HUES48 (cell line): ENCODE data around the gene TCN2.
"Not testable (repeated sequence)": the region's sequence is repeated elsewhere in the genome, so short reads cannot be mapped to it uniquely, and the experiment has no call there.

Experiments
- H3K27ac ChIP-seq: one replicate; pipeline ENCODE4 v1.7.0; 2013; ENCODE audit warnings: low read depth, low read length, inconsistent platforms
- H3K27me3 ChIP-seq: 2 replicates; pipeline ENCODE4 v1.6.1; 2013; ENCODE audit warnings: mild to moderate bottlenecking, low read length; ENCODE audit not compliant: control insufficient read depth, insufficient read depth
- H3K36me3 ChIP-seq: 2 replicates; pipeline ENCODE4 v1.6.1; 2013; ENCODE audit warnings: low read length; ENCODE audit not compliant: control insufficient read depth, insufficient read depth
- H3K4me1 ChIP-seq: 2 replicates; pipeline ENCODE4 v1.6.1; 2013; ENCODE audit warnings: mild to moderate bottlenecking, low read length; ENCODE audit not compliant: control insufficient read depth, insufficient read depth
- H3K4me3 ChIP-seq: 2 replicates; pipeline ENCODE4 v1.5.1; 2013; ENCODE audit warnings: mild to moderate bottlenecking, low read depth, low read length
- H3K9ac ChIP-seq: 2 replicates; pipeline ENCODE4 v1.6.1; 2013; ENCODE audit warnings: mild to moderate bottlenecking, low read depth, low read length, moderate library complexity
- H3K9me3 ChIP-seq: 2 replicates; pipeline ENCODE4 v1.6.1; 2013; ENCODE audit warnings: low read length; ENCODE audit not compliant: control insufficient read depth, insufficient read depth

Gene TCN2

DNA sequence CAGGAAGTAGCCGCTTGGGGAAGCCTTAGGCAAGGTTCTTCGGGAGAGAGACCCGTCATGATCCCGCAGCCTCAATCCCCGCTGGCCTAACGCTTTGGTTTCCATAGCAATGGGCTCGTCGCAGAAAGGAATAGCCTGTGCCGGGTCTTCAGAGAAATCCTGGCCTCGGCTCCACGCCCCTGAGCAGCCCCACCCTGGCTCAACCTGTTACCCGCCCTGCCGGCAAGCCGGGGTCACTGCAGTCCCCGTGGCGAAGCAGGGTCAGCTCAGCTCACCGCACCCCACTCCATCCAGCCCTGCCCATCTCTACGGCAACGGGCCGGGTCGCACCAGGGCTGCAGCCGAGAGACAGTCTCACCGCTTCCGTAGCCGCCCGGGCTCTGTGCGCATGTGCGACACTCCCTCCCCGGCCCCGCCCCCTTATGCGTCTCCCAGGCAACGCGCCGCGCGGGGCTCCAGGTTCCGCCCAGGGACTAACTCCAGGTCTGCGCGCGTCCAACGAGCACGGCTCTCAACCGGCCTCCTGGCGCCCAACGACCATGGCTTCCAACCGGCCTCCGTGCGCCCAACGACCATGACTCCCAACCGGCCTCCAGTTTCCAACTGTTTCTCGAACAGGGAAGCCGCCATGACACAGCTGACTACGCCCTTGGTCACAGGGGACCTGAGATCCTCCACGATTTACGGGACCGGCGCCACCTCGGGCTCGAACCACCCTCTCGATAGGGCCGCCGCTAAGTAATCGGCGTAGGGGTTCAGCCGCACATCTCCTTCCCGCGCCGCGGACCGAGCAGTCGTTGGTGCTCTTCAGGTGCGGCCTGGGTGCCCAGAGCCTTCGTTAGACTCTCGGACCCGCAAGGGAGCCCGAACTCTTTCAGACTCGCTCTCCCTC lies 60.8 kb downstream of the TCN2 start, which contains the start of gene DUSP18:
DUSP18 (minus strand) TSS at position 382 of the 892 bp plus-strand sequence. CDS start 3,872 bp downstream, outside the sequence.
- H3K36me3 ChIP-seq = 0 out of 2 replicates have a peak, but pooled peaks cover 4% of the 10 kb centered on the region
- no peaks in the 10 kb centered on the region for H3K9me3 ChIP-seq
- peak within 1 kb of the TSS; percentile 69 for H3K27ac ChIP-seq

GRCh38 chr22:30668386-30668710 lies 61.4 kb downstream of the TCN2 start:
- H3K9me3 ChIP-seq = no peaks in the 10 kb centered on the region
- peak overlapping the region; percentile 71 for H3K4me3 ChIP-seq
- H3K27ac ChIP-seq = no peak overlapping the region
- peaks cover 13% of the 10 kb centered on the region for H3K27me3 ChIP-seq
- H3K9ac ChIP-seq = peak overlapping the region; percentile 67
- 0 out of 2 replicates have a peak, but pooled peaks cover 4% of the 10 kb centered on the region for H3K36me3 ChIP-seq
- peaks cover 6% of the 10 kb centered on the region for H3K4me1 ChIP-seq

More for the DNA sequence above, 60.8 kb downstream of the TCN2 start, which contains the start of gene DUSP18:
- H3K27me3 ChIP-seq = peaks cover 13% of the 10 kb centered on the region
- peak within 1 kb of the TSS; percentile 67 for H3K9ac ChIP-seq
- H3K4me3 ChIP-seq = peak within 1 kb of the TSS; percentile 71
- peaks cover 6% of the 10 kb centered on the region for H3K4me1 ChIP-seq

GRCh38 chr22:30671071-30671470 lies 64.1 kb downstream of the TCN2 start:
- Histone ChIP-seq H3K9me3 (no peaks in the 10 kb centered on the region), H3K9ac (no peak overlapping the region), H3K4me3 (no peak overlapping the region), H3K27me3 (peaks cover 13% of the 10 kb centered on the region), H3K27ac (no peak overlapping the region), H3K4me1 (peaks cover 6% of the 10 kb centered on the region), H3K36me3 (no peaks in the 10 kb centered on the region)

DNA sequence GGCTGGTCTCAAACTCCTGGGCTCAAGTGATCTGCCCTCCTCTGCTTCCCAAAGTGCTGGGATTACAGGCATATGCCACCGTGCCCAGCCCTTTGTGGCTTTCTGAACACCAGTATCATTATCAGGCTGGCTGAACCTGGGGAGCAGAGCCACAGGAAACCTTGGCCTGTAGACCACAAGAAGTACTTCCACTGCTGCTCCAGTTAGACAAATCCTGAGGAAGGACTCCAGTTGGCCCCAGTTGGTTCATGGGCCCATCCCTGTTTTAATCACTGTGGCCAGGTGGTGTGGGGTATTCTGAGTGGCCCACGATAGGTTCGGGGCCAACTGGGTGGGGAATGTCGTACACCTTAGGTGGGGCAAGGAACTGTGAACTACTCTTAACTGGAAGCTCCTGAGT lies 66.2 kb downstream of the TCN2 start:
- H3K4me1 ChIP-seq = no peaks in the 10 kb centered on the region
- peaks cover 13% of the 10 kb centered on the region for H3K27me3 ChIP-seq
- H3K36me3 ChIP-seq = no peaks in the 10 kb centered on the region
- no peak overlapping the region for H3K9ac ChIP-seq
- no peak overlapping the region for H3K4me3 ChIP-seq
- H3K9me3 ChIP-seq = no peaks in the 10 kb centered on the region
- no peak overlapping the region for H3K27ac ChIP-seq

GRCh38 chr22:30674482-30674881 lies 67.5 kb downstream of the TCN2 start:
- H3K27ac ChIP-seq = no peak overlapping the region
- H3K27me3 ChIP-seq = no peaks in the 10 kb centered on the region; the same call in 1 of the 2 replicates
- H3K36me3 ChIP-seq = no peaks in the 10 kb centered on the region
- no peak overlapping the region for H3K9ac ChIP-seq
- H3K9me3 ChIP-seq = no peaks in the 10 kb centered on the region
- 0 out of 2 replicates have a peak, but pooled peaks cover 6% of the 10 kb centered on the region for H3K4me1 ChIP-seq
- H3K4me3 ChIP-seq = no peak overlapping the region

GRCh38 chr22:30675436-30675835 lies 68.5 kb downstream of the TCN2 start:
- no peak overlapping the region for H3K4me3 ChIP-seq
- H3K9me3 ChIP-seq = no peaks in the 10 kb centered on the region
- 0 out of 2 replicates have a peak, but pooled peaks cover 7% of the 10 kb centered on the region for H3K4me1 ChIP-seq
- H3K9ac ChIP-seq = no peak overlapping the region
- H3K36me3 ChIP-seq = no peaks in the 10 kb centered on the region
- no peaks in the 10 kb centered on the region; the same call in 1 of the 2 replicates for H3K27me3 ChIP-seq
- no peak overlapping the region for H3K27ac ChIP-seq

- H3K4me1 ChIP-seq = 0 out of 2 replicates have a peak, but pooled peaks cover 12% of the 10 kb centered on the region
- H3K4me3 ChIP-seq, H3K9me3 ChIP-seq, H3K27ac ChIP-seq, H3K36me3 ChIP-seq, H3K27me3 ChIP-seq, H3K9ac ChIP-seq: not testable (repeated sequence)
Measured at GRCh38 chr22:30676565-30676964, 69.6 kb downstream of the TCN2 start.
